ENCODE results near the gene ITGB7. TPM values are rescaled to one million over a fixed set of nuclear protein-coding genes. Genes with fewer than 3 reads are reported as not detected.

The ITGB7 gene
- total RNA-seq, 1 donor from 2014 or later, result 0.37 TPM

DNA sequence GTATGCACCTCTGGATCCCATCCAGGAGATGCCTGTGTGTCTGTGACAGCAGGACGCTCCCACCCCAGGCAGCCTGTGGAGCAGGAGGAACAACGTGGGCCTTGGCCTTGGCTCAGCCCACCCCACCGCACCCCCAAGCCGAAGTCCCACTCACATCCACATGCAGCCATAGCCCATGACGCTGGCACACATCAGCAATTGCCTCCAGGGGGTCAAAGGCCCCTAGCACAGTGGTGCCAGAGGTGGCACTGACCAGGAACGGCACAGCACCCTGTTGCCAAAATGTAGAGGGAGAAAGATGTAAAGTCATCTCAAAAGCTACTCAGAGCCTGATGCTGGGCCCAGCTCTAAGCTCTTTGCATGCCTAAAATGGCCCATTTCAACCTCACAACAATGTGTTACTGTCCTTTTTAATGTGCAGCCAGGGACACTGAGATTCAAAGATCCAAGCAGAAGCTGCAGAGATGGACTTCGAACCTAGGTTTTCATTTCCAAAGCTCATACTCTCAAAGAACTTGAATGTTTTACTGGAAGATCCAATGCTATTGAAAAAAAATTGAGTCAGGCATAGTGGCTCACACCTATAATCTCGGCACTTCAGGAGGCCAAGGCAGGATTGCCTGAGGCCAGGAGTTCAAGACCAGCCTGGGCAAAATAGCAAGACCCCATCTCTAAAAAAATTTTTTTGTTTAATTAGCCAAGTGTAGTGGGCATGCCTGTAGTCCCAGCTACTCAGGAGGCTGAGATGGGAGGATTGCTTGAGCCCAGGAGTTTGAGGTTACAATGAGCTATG lies 45.7 kb downstream of the ITGB7 start:
- DNase-seq (ENCODE audit: low spot score), result no peak
- Mint-ChIP-seq H3K27ac (ENCODE audit: unreplicated experiment) (no peak overlapping the region), H3K9me3 (ENCODE audit: low read depth) (no peaks in the 10 kb centered on the region), H3K4me3 (ENCODE audit: unreplicated experiment) (no peak overlapping the region), H3K4me1 (ENCODE audit: low read depth) (peaks cover 6% of the 10 kb centered on the region), H3K27me3 (ENCODE audit: low read depth) (no peaks in the 10 kb centered on the region), H3K36me3 (ENCODE audit: low read depth) (peaks cover 7% of the 10 kb centered on the region)
- TF ChIP-seq, protein P1, sequence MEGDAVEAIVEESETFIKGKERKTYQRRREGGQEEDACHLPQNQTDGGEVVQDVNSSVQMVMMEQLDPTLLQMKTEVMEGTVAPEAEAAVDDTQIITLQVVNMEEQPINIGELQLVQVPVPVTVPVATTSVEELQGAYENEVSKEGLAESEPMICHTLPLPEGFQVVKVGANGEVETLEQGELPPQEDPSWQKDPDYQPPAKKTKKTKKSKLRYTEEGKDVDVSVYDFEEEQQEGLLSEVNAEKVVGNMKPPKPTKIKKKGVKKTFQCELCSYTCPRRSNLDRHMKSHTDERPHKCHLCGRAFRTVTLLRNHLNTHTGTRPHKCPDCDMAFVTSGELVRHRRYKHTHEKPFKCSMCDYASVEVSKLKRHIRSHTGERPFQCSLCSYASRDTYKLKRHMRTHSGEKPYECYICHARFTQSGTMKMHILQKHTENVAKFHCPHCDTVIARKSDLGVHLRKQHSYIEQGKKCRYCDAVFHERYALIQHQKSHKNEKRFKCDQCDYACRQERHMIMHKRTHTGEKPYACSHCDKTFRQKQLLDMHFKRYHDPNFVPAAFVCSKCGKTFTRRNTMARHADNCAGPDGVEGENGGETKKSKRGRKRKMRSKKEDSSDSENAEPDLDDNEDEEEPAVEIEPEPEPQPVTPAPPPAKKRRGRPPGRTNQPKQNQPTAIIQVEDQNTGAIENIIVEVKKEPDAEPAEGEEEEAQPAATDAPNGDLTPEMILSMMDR (IDR thresholded peaks at IDR 0.05), result no peak

DNA sequence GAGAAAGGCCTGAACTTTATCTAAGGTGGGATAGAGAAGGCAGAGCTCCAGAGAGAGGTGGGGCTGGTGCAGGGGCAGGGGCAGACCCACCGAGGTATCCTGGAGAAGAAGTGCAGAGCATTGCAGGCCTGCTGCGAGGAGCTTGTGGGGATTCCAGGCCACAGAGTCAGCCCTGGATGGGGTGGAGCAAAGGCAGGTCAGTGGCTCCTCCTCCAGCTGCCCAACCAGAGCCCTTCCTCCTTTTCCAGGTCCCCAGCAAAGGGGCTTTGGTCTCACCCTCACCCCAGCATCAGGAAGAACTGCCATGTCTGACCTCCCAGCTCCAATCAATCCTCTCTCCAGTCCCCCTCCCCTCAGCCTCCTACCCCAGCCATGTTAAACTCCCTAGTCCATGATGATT lies 46.4 kb downstream of the ITGB7 start:
- TF ChIP-seq, protein P1 (IDR thresholded peaks at IDR 0.05), result no peak

DNA sequence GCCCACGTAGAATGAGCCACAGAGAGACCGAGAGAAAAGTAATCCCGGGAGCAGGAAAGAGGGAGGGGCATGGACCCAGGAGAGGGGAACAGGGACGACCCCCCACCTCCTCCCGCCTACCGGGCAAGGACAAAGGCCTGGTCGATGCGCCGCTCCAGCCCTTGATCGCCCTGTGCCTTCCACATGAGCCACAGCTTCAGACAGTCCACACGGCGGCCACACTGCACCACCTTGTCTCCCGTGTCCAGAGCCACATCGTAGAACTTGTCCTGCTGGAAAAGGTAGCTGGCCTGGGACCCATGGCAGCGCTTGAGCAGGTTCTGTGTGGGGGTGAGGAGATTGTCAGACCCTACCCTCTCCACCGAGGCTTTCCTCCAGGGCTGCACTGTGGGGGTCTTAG lies 47.1 kb downstream of the ITGB7 start:
- peaks cover 5% of the 10 kb centered on the region for H3K36me3 Mint-ChIP-seq (ENCODE audit: low read depth)
- H3K9me3 Mint-ChIP-seq (ENCODE audit: low read depth), result no peaks in the 10 kb centered on the region

More for the DNA sequence above, 46.4 kb downstream of the ITGB7 start:
- Mint-ChIP-seq H3K4me3 (ENCODE audit: unreplicated experiment) (no peak overlapping the region), H3K36me3 (ENCODE audit: low read depth) (peaks cover 5% of the 10 kb centered on the region), H3K27me3 (ENCODE audit: low read depth) (no peaks in the 10 kb centered on the region), H3K27ac (ENCODE audit: unreplicated experiment) (no peak overlapping the region), H3K4me1 (ENCODE audit: low read depth) (peaks cover 8% of the 10 kb centered on the region), H3K9me3 (ENCODE audit: low read depth) (no peaks in the 10 kb centered on the region)
- no peak for DNase-seq (ENCODE audit: low spot score)

DNA sequence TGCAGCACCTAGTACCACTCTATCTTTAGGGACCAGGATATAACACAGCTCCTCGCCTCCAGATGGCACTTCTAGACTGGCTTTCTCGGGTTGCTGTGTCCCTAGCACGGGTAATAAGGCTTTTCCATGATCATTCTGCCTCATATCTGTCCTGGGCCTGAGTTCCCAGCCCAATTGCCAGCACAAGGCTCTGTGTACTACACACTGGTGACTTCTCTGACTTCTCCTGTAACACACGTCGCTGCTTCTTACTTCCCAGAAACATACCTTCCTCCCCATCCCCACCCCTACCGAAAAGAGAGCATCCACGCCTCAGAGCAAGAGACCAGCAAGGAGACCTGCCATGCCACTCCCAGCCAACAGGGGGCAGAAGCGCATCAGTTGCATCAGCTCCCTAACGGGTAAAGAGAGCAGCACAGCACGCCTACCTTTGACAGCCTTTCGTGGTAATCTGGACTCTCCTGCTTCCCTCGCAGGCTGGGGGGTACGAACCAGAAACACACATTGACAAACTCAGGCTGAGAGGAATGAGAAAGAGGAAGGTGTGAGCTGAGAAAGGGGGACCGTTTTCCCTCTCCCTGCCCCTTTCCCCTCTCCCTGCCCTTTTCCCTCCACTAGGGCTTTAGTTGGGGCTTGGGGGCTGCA lies 47.7 kb downstream of the ITGB7 start:
- DNase-seq (ENCODE audit: low spot score), result no peak
- H3K36me3 Mint-ChIP-seq (ENCODE audit: low read depth), result peaks cover 5% of the 10 kb centered on the region
- H3K27ac Mint-ChIP-seq (ENCODE audit: unreplicated experiment), result no peak overlapping the region
- TF ChIP-seq, protein P1 (IDR thresholded peaks at IDR 0.05), result peak; percentile 95
- no peaks in the 10 kb centered on the region for H3K27me3 Mint-ChIP-seq (ENCODE audit: low read depth)
- H3K9me3 Mint-ChIP-seq (ENCODE audit: low read depth), result no peaks in the 10 kb centered on the region
- H3K4me1 Mint-ChIP-seq (ENCODE audit: low read depth), result peaks cover 10% of the 10 kb centered on the region
- H3K4me3 Mint-ChIP-seq (ENCODE audit: unreplicated experiment), result no peak overlapping the region

More for the DNA sequence above, 47.1 kb downstream of the ITGB7 start:
- DNase-seq (ENCODE audit: low spot score), result no peak
- no peak overlapping the region for H3K4me3 Mint-ChIP-seq (ENCODE audit: unreplicated experiment)
- H3K27ac Mint-ChIP-seq (ENCODE audit: unreplicated experiment), result no peak overlapping the region
- H3K4me1 Mint-ChIP-seq (ENCODE audit: low read depth), result peaks cover 10% of the 10 kb centered on the region
- TF ChIP-seq, protein P1 (IDR thresholded peaks at IDR 0.05), result no peak
- H3K27me3 Mint-ChIP-seq (ENCODE audit: low read depth), result no peaks in the 10 kb centered on the region

DNA sequence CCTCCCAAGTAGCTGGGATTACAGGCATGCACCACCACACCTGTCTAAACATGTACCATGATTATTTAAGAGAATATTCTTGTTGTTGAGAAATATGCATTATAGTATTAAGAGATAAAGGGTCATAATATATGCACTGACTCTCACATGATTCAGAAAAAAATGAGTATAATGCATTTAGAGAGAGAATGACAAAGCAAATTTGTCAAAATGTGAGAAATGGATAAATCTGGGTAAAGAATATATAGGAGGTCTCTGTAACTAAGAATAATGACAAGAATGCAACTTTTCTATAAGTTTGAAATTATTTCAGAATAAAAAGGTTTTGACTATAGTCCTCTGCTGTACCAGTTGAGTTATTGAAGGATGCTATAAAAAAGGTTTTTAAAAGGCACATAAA lies 54.7 kb downstream of the ITGB7 start:
- TF ChIP-seq, protein P1 (IDR thresholded peaks at IDR 0.05), result no peak
- no peak for DNase-seq (ENCODE audit: low spot score)
- H3K27me3 Mint-ChIP-seq (ENCODE audit: low read depth), result no peaks in the 10 kb centered on the region
- H3K4me3 Mint-ChIP-seq (ENCODE audit: unreplicated experiment), result no peak overlapping the region
- peaks cover 1% of the 10 kb centered on the region for H3K36me3 Mint-ChIP-seq (ENCODE audit: low read depth)
- H3K4me1 Mint-ChIP-seq (ENCODE audit: low read depth), result peaks cover 5% of the 10 kb centered on the region
- no peak overlapping the region for H3K27ac Mint-ChIP-seq (ENCODE audit: unreplicated experiment)
- no peaks in the 10 kb centered on the region for H3K9me3 Mint-ChIP-seq (ENCODE audit: low read depth)

Data from chondrocyte (in vitro differentiated cells).